HG02943 (cell line): Measurements from ENCODE around the gene PHF23.

Source experiments
- ATAC-seq: cut with Tn5 transposase; IDR thresholded peaks from one replicate; pipeline ENCODE4 v1.9.1; 2021; ENCODE audit warnings: mild to moderate bottlenecking, low read depth, moderate library complexity; ENCODE audit not compliant: unreplicated experiment

PHF23 gene

DNA sequence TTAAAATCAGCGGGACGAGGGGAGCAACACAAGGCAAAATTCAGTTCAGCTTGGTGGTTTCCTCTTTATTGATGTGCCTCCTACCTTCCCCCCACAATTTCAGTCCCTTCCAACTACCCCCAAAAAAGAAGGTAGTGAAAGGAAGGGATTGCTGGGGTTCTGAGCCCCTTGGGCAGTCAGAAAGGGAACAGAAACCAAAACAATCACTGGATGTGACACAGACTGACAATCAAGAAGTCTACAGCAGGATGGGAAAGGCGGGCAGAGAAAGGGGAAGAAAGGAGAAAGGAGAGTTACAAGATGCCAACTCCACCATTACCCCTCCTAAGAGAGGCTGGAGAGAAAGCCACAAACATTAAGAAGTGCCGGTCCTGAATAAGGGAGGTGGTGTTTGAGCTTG lies 1.1 kb upstream of the PHF23 start:
- no peak for ATAC-seq

DNA sequence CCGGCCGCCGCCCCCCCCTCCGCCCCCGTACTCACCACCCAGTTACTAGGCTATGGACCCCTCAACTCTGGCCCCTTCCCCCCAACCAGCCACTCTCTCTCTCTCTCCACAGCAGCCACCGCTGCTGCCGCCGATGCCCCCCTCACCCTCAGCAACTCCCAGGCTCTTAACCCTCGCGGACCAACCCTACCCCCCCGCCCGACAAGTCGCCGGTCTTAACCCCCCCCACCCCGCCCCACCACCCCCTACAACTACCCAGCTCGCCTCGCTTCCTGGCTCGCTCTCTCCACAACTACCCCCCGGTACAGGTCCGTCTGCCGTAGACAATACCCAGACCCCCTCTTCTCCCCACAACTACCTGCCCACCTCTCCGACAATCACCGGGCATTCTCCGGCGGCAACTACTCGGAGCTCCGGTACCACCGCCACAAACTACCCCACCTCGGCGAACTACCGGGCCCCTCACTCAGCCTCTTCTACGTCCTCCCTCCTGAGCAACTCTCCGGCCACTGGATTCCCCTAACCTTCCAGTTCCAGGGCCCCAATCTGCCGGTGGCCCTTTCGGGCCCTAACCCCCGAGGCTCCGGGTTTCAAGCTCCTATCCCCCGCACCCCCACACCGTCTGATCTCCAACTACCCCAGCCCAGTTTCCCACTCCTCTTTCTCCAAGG lies 702 bp downstream of the PHF23 start:
- ATAC-seq, result no peak

DNA sequence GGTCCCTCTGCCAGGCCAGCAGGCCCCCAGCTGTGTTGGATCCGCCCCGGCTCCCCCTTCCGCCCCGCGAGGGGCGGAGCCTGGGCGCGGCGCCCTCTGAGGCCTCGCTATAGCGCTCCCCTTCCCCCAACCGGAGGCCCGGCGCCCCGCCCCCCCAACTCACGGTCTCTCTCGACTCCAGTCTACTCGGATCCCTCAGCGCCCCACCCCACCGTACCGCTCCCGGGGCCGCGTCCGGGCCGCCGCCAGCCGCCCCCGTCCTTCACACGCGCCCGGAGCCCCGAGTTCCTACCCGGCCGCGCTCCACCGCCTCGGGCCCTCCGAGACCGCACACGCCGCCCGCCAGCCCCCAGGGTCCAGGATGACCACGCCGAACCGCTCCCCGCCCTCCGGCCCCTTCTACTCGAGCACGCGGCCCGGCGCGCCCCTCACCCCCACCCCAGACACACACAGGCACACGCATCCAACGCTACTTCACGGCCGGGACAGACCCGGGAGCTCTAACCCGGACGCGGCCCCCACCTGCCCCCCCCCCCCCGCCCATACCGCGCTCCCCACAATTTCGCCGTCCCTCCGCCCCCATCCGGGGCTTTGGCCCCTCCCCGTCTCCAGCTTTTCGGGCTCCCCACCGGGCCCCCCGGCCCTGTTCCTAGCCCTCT lies 1.4 kb downstream of the PHF23 start:
- no peak for ATAC-seq

DNA sequence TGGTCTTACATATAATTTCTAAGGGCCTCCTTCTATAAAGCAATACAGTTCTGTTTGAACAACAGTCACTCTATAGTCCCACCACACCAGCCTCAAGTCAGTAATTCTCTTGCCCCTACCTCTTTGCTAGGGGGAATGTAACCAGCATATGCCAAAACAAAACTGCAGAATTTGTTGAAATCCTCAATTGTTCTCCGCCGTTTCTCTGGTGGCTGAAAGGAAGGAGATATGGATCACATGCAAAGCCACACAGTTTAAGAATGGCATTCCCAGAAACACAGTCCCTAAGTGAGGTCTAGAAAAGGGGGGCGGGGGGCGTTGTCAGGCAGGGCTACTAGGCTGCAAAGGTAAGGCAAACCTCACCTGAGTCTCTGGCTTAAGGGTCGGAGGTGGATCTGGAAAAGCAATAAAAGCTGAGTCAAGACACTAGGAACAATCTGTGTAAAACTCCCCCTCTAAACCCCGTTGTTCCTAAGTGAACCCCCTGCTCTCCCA lies 1.9 kb downstream of the PHF23 start:
- no peak for ATAC-seq

DNA sequence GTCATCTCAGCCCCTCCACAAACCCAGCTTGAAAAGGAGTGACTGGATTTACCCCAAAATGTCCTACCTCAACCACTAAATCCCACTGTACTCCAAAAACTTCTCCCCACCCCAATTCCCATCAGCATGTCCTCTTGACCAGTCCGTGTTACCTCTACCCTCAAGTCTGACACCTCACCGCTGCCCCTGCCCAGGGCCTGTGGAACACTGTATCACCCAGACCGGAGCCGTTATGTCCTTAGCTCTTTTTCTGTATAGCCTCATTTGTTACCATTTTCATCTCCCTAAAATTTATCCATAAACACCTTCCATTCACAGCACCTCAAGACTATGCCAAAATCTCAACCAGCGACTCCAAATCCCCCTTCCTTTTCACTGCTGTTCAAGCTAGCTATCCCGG lies 2.4 kb downstream of the PHF23 start:
- no peak for ATAC-seq

DNA sequence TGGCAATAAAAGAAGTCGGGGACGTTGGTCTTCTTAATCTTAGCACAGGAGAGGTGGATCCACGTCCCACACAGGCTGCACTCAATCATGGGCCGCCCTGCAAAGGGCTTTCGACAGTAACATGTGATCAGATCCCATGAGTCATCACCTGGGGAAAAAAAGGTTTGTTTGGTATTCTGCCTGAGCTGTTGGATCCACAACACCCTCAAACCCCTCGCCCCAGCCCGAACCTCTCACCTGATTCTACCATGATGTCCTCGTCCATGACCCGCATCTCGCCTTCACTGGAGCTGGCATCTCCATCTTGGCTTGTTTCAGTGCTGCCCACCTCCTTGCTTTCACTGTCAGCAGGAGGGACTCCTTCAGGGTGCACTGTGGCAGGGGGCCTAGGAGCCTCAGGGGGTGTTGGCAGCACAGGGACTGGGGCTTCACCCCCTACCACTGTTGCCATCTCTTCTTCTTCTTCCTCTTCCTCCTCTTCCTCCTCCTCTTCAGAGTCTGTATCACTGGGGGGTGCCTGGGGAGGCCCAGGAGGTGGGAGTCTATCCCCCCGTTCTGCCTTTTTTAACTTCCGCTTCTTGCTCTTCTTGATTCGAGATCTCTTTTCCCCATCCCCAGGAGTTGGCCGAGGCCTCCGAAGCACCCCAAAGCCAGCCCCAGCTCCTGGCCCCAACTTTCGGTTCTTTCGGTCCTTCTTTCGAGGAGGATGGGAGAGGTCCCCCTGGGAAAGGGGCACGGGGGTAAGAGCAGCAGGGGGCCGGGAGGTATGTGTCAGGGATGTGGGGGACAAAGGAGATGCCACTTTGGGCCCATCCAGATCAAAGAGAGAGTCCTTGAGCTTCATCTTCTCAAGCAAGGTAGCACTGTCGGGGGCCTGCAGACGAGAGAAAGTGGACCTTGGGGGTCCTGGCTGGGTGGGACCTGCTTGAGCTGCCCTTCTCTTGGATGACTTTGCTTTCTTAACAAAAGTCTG lies 3.3 kb downstream of the PHF23 start:
- no peak for ATAC-seq

DNA sequence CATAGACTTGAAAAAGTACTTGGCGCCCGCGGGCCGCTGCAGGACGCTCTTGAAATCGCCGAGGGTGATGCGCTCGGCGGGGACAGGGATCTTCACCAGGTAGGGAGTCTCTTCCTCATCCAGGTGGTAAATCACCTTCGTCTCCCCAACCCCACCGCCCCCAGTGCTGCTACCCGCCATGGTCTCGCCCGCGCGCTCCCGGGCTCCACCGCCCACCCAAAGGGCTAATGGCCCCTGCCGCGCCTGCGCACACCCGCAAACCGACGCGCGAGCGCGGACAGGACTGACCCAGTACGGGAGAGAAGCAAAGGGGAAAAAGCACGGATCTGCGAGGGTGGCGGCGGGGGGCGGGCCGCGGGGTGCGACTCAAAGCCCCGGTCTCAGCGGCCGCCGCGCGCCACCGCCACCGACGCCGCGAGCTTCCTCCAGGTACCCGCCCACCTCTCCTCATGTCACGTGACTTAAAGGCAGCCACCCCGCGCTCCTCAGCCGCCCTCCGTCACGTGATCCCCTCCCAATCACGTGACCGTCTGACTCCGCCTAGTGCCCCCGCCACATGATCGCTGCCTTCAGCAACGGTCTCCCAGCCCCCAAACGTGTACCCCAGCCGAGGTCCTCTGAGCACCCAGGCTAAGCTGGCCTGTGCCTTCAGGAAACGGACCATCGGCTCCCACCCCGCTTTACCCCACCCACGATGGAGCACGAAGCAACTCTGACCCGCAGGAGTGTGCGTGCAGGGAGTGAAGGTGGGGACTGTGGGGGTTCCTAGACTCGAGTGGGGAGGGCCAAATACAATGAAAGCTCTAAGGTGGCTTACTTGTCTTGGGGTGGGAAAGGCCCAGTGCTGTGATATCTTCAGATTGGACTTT lies 4.9 kb downstream of the PHF23 start, which contains the start of gene DVL2:
DVL2 (minus strand) TSS at position 435 of the 869 bp plus-strand sequence; CDS start at position 180, 255 bp downstream.
- peak; percentile 49 for ATAC-seq

DNA sequence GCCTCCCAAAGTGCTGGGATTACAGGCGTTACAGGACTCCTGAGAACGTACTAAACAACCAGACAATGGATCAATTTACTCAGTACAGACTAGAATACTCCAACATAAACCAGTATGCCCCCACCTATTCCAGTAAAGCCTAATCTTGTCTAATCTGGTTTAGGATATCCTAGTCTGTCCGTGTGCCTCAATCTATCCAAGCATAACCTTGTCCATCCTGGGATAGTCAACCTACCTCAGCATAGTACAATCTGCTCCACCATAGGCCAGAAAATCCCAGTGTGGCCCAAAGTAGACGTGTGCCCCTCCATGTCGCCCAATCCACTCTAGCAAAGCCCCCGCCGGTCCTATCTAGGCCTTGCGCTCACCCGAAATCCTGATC lies 5.6 kb downstream of the PHF23 start:
- no peak for ATAC-seq

DNA sequence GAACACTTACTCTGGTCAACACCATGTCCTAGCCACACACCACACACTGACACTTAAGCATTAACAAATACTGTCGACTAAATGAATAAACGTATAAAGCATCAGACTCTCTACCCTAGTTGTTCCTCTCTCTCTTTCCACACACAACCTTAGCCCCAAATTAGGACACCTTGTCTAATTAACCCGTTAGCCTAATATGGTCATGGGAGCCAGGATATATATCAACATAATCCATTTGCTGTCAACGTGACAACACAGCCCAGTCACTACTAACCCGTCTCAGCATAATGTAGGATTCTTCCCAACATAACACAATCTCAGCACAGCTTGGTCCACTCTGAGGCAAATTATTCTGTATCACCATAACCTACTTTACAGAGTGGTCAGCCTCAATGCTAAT lies 7.1 kb downstream of the PHF23 start:
- ATAC-seq, result no peak

DNA sequence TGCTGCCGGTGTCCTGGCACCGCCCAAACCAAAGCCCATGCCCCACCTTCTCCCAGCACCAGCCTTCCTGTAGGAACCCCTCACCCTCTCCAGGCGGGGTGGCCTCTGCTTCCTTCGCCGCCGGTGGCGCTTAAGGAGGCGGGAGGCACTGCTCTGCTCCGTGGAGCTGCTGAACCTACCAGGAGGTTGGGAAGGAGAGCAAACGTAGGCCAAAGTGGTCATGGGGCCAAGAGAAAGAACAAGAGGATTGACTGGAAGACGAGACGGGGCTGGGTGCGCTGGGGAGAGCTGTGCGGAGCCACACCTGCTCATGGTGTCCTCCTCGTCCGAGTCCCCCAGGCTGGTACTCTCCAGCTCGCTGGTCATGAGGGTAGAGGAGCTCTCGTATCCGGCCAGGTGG lies 9.8 kb downstream of the PHF23 start:
- ATAC-seq, result no peak

DNA sequence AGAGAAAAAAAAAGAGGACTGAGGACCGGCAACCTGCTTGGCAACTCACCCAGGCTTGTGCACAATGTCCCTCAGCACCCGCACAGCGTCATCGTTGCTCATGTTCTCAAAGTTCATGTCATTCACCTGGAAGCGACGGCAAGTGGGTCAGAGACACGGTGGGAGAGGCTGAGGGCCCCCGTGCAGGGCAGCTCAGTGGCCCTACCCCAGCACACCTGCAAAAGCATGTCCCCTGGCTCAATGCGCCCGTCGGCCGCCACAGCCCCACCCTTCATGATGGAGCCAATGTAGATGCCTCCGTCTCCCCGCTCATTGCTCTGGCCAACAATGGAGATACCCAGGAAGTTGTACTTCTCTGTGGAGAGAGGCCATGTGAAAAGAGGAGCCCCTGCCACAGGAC lies 10.3 kb downstream of the PHF23 start:
- no peak for ATAC-seq

DNA sequence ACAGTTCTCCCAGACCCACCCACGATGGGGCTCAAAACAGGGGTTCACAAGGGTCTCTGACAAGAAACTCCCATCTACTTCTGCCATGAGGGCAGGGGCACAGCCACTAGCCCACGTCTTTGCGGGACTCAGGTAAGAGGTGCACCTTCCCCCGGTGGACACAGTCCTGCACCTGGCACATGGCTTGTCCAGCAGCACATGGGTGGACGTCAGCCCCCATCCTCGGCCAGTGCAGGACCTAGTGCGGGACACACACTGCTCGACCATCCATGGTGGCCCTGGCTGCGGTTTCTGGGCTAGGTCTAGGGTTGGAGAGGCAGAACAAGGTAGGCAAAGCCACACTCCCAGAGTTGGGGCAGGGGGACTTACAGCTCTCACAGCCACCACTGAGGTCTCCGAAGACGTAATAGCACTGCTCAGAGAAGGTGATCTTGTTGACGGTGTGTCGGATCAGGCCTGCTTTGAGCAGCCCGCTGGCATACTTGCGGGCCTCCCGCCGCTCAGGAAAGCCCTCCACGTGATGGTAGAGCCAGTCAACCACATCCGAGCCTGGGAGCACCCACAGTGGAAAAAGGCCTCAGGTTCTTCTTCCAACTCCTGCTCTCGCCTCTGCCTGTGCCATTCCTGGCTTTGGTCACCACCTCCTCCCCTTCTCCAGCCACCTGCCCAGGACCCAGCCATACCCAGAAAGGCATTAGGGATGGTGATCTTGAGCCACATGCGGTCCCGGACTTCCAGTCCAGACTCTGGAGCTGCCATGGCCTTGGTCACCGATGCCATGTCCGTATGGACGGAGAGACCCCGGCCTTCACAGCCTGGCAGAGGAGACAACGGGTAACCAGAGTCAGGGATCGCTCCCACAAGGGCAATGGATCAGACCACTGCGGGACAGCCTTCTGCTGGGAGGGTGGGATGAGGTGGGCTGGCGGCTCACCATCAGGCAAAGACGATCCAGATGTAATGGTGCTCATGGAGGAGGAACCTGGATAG lies 12.2 kb downstream of the PHF23 start:
- no peak for ATAC-seq

DNA sequence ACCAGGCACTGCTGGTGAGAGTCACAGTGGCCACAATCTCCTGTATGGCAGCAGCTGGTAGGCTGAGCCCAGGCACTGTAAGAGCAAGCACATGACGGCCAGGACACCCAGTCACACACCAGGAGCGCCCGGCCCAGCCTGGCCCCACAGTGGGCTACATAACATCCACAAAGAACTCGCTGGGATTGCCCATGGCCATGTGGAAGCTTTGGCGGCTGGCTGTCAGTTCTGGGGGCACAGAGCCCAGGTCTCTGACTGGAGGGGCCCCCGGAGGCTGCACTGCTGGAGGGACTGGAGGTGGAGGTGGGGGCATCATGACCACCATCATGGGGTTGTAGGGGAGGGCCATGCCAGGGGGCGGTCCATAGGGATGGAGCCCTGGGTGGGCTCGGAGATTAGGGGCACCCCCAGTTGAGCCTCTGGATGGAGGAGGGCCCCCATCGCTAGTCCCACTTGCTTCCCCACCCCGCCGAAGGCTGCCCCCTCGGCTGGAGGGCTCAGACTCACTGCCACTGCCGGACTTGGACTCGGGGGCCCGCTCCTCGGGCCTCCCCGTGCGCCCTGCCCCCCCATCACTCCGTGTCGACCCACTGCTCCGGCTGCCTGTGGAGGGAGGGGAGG lies 13.4 kb downstream of the PHF23 start:
- ATAC-seq, result no peak

DNA sequence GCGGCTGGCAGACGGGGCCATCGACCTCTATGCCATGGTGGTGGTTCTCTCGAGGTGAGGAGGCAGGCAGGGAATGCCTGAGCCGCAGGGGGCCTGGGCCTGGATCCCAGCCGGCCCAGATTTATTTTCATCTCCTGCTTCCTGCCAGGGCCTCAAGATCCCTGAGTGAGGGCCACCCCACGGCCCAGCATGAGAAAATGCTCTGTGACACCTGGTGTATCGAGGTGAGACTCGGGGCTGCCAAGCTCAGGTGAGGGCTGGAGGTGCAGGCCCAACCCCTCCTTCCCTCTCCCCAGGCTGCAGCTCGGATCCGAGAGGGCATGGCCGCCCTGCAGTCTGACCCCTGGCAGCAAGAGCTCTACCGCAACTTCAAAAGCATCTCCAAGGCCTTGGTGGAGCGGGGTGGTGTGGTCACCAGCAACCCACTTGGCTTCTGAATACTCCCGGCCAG lies 14.6 kb downstream of the PHF23 start:
- ATAC-seq, result no peak

DNA sequence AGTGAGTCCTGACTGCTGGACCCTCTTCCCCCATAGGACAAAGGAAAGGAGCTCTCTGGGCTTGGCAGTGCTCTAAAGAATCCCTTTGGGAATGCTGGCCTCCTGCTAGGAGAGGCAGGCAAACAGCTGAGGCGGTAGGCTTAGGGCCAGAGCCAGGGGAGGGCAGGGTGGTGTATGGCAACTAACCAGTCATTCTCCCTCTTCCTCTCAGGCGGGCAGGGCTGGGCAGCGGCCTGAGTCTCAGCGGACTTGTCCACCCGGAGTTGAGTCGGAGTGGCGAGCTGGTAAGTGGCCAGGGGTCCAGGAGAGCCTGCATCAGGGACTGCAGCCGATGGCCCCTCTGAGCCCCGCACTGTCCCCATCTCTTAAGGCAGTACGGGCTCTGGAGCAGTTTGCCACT lies 15.1 kb downstream of the PHF23 start:
- no peak for ATAC-seq

DNA sequence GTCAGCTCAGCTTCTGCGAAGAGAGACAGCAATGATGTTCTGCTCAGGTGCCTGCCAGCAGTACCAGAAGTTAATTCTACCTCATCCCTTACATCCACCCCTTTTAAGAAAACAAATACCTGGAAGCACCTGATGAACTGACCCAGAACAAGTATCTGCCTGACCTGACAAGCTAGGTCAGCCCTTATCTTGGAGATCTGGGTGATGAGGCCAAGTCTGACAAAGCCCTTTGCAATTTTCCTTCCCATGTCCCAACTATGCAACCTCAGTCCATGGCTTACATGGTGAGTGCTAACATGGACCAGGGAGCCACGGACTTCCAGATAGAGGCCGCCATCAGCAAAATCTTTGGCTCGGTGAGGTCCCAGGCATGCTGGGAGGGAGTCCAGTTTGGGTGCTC lies 15.9 kb downstream of the PHF23 start:
- ATAC-seq, result no peak

DNA sequence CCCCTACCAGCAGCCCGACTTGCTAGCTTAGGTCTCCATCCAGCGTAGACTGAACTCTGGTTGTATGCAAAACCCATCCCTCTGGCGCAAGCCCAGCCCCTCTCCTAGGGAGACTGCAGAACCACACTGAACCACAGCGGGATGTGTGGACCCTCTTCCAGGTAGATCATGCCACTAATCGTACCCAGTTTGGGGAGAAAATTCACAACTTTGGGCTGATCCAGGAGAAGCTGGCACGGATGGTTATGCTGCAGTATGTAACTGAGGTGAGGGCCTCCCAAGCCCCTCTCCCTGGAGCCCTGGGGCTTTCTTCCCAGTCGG lies 16.3 kb downstream of the PHF23 start:
- no peak for ATAC-seq

DNA sequence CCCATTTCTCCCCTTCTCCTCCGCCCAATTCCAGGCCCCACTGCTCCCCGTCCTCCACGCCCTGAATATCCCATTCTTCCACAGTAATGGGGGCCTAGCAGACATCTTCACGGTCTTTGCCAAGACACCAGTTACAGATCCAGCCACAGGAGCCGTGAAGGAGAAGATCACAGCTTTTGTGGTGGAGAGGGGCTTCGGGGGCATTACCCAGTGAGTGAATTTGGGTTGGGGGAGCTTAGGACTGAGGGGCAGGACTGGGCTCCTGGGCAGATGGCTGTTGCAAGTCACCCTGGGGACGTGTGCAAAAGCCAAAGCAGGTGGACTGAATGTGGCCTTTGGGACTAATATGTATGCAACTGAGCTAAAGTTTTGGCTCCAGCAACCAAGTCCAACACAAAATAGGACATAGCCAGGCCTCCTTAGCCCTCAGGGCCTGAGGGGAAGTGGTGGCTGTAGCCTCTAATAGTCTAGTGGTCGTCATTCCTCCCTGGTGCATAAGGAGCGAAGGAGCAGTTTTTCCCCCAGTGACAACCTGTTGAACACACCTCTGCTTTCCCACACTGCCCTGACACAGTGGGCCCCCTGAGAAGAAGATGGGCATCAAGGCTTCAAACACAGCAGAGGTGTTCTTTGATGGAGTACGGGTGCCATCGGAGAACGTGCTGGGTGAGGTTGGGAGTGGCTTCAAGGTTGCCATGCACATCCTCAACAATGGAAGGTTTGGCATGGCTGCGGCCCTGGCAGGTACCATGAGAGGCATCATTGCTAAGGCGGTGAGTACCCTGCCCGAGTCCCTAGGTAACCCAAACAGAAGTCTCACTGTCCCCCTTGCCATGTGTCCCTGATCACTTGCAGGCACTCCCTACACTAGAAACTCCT lies 16.9 kb downstream of the PHF23 start:
- ATAC-seq, result no peak
